WTC11 (cell line): ENCODE results near the gene CTPS2.

Experiments used
- ATF1 ChIP-seq: sonication (generic); formaldehyde crosslinking; IDR thresholded peaks from 2 replicates; pipeline ENCODE4 v1.8.1; 2023; ENCODE audit warnings: mild to moderate bottlenecking, moderate library complexity, missing genetic modification reagents
- FOXK1 ChIP-seq: sonication (generic); formaldehyde crosslinking; IDR thresholded peaks from 2 replicates; pipeline ENCODE4 v1.8.0; 2022; ENCODE audit warnings: mild to moderate bottlenecking, moderate library complexity, missing genetic modification reagents
- NR1H2 ChIP-seq: sonication (generic); formaldehyde crosslinking; IDR thresholded peaks from 2 replicates; pipeline ENCODE4 v1.9.0; 2021; ENCODE audit warnings: mild to moderate bottlenecking, moderate library complexity, missing genetic modification reagents
- ZNF416 ChIP-seq: fragments of 250-450 bp; sonication (Bioruptor Pico); IDR thresholded peaks from 2 replicates; pipeline ENCODE4 v1.9.0; 2021; ENCODE audit warnings: mild to moderate bottlenecking, inconsistent platforms
- ZNF423 ChIP-seq: fragments of 250-450 bp; sonication (Bioruptor Pico); IDR thresholded peaks from 2 replicates; pipeline ENCODE4 v2.1.2; 2022; ENCODE audit warnings: mild to moderate bottlenecking, moderate library complexity
- TF ChIP-seq, protein P1 (sequence below): sonication (generic); formaldehyde crosslinking; IDR thresholded peaks from 2 replicates; pipeline ENCODE4 v1.8.0; 2022; ENCODE audit warnings: mild to moderate bottlenecking, missing genetic modification reagents
- TF ChIP-seq, protein P2 (sequence below): fragments of 250-450 bp; sonication (Bioruptor Pico); IDR thresholded peaks from 2 replicates; pipeline ENCODE4 v1.9.0; 2021; ENCODE audit warnings: moderate library complexity, mild to moderate bottlenecking, inconsistent platforms, borderline replicate concordance
- TF ChIP-seq, protein P3 (sequence below): fragments of 200-600 bp; IDR thresholded peaks from 2 replicates; pipeline ENCODE4 v1.8.0; 2022; ENCODE audit warnings: antibody characterized with exemption
- TF ChIP-seq, protein P4 (sequence below): sonication (generic); formaldehyde crosslinking; conservative IDR thresholded peaks from 2 replicates; pipeline ENCODE4 v1.8.1; 2023; ENCODE audit warnings: mild to moderate bottlenecking, low read depth, missing genetic modification reagents, moderate library complexity
- TF ChIP-seq, protein P5 (sequence below): sonication (generic); formaldehyde crosslinking; IDR thresholded peaks from 2 replicates; pipeline ENCODE4 v1.8.1; 2022; ENCODE audit warnings: low read depth, mild to moderate bottlenecking, moderate library complexity, missing genetic modification reagents, borderline replicate concordance
- TF ChIP-seq, protein P6 (sequence below): sonication (generic); formaldehyde crosslinking; IDR thresholded peaks from 2 replicates; pipeline ENCODE4 v1.8.0; 2022; ENCODE audit warnings: mild to moderate bottlenecking, missing genetic modification reagents

DNA sequence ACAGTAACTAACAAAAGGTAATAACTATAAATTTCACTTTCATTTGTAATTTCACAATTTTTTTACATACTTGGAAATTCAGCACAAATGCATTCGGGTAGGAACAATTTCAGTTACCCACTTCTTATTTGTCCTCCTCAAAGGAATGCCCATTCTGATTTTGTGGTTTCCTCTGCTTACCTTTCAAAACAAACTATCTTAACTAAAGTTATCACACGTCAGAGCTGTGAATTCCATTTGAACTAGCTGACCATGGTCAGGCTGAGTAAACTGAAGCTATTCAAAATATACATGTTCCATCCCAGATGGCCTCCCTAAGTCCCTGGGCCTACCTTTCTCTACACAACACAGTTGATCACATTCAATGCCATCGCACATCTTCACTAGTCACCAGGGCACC lies 4.5 kb downstream of the CTPS2 start:
- TF ChIP-seq ZNF423 (no peak), NR1H2 (CRISPR knock-in tag) (no peak), ATF1 (no peak), FOXK1 (CRISPR knock-in tag) (no peak), ZNF416 (no peak)
- TF ChIP-seq, protein P1, sequence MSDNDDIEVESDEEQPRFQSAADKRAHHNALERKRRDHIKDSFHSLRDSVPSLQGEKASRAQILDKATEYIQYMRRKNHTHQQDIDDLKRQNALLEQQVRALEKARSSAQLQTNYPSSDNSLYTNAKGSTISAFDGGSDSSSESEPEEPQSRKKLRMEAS (CRISPR knock-in tag), result no peak
- TF ChIP-seq, protein P2, sequence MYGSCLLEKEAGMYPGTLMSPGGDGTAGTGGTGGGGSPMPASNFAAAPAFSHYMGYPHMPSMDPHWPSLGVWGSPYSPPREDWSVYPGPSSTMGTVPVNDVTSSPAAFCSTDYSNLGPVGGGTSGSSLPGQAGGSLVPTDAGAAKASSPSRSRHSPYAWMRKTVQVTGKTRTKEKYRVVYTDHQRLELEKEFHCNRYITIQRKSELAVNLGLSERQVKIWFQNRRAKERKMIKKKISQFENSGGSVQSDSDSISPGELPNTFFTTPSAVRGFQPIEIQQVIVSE, result no peak
- TF ChIP-seq, protein P3, sequence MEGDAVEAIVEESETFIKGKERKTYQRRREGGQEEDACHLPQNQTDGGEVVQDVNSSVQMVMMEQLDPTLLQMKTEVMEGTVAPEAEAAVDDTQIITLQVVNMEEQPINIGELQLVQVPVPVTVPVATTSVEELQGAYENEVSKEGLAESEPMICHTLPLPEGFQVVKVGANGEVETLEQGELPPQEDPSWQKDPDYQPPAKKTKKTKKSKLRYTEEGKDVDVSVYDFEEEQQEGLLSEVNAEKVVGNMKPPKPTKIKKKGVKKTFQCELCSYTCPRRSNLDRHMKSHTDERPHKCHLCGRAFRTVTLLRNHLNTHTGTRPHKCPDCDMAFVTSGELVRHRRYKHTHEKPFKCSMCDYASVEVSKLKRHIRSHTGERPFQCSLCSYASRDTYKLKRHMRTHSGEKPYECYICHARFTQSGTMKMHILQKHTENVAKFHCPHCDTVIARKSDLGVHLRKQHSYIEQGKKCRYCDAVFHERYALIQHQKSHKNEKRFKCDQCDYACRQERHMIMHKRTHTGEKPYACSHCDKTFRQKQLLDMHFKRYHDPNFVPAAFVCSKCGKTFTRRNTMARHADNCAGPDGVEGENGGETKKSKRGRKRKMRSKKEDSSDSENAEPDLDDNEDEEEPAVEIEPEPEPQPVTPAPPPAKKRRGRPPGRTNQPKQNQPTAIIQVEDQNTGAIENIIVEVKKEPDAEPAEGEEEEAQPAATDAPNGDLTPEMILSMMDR, result no peak
- TF ChIP-seq, protein P4, sequence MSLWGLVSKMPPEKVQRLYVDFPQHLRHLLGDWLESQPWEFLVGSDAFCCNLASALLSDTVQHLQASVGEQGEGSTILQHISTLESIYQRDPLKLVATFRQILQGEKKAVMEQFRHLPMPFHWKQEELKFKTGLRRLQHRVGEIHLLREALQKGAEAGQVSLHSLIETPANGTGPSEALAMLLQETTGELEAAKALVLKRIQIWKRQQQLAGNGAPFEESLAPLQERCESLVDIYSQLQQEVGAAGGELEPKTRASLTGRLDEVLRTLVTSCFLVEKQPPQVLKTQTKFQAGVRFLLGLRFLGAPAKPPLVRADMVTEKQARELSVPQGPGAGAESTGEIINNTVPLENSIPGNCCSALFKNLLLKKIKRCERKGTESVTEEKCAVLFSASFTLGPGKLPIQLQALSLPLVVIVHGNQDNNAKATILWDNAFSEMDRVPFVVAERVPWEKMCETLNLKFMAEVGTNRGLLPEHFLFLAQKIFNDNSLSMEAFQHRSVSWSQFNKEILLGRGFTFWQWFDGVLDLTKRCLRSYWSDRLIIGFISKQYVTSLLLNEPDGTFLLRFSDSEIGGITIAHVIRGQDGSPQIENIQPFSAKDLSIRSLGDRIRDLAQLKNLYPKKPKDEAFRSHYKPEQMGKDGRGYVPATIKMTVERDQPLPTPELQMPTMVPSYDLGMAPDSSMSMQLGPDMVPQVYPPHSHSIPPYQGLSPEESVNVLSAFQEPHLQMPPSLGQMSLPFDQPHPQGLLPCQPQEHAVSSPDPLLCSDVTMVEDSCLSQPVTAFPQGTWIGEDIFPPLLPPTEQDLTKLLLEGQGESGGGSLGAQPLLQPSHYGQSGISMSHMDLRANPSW (CRISPR knock-in tag), result no peak
- TF ChIP-seq, protein P5, sequence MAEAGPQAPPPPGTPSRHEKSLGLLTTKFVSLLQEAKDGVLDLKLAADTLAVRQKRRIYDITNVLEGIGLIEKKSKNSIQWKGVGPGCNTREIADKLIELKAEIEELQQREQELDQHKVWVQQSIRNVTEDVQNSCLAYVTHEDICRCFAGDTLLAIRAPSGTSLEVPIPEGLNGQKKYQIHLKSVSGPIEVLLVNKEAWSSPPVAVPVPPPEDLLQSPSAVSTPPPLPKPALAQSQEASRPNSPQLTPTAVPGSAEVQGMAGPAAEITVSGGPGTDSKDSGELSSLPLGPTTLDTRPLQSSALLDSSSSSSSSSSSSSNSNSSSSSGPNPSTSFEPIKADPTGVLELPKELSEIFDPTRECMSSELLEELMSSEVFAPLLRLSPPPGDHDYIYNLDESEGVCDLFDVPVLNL (CRISPR knock-in tag), result no peak
- TF ChIP-seq, protein P6, sequence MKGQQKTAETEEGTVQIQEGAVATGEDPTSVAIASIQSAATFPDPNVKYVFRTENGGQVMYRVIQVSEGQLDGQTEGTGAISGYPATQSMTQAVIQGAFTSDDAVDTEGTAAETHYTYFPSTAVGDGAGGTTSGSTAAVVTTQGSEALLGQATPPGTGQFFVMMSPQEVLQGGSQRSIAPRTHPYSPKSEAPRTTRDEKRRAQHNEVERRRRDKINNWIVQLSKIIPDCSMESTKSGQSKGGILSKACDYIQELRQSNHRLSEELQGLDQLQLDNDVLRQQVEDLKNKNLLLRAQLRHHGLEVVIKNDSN (CRISPR knock-in tag), result no peak
